Fibroblast of mammary gland (primary cell): ENCODE data around the gene ELOB.

Experiments
- DNase-seq: peaks from one replicate; pipeline ENCODE4 v3.0.0-alpha.2; 2010; ENCODE audit warnings: low read depth
- H3K4me3 ChIP-seq: 2 replicates; pipeline ENCODE4 v1.5.1; 2011; ENCODE audit warnings: low read depth, mild to moderate bottlenecking, low read length, moderate library complexity; ENCODE audit not compliant: control insufficient read depth
- TF ChIP-seq, protein P1 (sequence below): conservative IDR thresholded peaks from 2 replicates; pipeline ENCODE4 v1.5.1; 2011; ENCODE audit warnings: low read depth, low read length, inconsistent platforms; ENCODE audit not compliant: control insufficient read depth, insufficient read depth

ELOB gene

DNA sequence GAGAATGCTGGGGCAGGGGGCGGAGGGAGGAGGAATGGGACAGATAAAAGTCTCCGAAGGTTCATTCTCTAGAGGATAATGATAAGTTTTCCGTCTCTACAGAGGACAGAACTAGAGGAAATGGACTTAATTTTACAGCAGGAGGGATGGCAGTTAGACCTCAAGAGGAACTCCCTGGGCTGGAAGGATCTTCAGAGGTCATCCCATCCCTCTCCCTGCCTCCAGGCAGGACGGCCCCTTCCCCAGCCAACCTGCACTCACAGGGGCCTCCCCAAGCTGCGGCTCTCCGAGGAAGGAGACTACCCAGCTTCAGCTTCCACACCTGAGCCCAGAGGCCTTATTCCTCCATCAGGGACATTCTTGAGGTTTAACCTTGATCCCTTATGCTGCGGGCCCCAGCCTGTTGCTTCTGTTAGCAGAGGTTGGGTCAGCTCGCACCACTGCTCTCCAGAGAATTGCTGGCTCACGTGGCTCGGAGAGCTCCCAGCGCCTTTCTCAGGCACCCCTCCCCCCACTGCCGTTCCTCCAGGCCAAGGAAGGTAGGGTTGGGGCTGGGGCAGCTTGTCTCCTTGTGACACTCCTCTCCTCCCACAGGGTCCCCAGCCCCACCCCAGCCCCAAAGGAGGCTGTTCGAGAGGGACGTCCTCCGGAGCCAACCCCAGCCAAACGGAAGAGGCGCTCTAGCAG lies 8.5 kb downstream of the ELOB start:
- H3K4me3 ChIP-seq = no peak overlapping the region
- TF ChIP-seq, protein P1, sequence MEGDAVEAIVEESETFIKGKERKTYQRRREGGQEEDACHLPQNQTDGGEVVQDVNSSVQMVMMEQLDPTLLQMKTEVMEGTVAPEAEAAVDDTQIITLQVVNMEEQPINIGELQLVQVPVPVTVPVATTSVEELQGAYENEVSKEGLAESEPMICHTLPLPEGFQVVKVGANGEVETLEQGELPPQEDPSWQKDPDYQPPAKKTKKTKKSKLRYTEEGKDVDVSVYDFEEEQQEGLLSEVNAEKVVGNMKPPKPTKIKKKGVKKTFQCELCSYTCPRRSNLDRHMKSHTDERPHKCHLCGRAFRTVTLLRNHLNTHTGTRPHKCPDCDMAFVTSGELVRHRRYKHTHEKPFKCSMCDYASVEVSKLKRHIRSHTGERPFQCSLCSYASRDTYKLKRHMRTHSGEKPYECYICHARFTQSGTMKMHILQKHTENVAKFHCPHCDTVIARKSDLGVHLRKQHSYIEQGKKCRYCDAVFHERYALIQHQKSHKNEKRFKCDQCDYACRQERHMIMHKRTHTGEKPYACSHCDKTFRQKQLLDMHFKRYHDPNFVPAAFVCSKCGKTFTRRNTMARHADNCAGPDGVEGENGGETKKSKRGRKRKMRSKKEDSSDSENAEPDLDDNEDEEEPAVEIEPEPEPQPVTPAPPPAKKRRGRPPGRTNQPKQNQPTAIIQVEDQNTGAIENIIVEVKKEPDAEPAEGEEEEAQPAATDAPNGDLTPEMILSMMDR = no peak
- peak; percentile 81 for DNase-seq

DNA sequence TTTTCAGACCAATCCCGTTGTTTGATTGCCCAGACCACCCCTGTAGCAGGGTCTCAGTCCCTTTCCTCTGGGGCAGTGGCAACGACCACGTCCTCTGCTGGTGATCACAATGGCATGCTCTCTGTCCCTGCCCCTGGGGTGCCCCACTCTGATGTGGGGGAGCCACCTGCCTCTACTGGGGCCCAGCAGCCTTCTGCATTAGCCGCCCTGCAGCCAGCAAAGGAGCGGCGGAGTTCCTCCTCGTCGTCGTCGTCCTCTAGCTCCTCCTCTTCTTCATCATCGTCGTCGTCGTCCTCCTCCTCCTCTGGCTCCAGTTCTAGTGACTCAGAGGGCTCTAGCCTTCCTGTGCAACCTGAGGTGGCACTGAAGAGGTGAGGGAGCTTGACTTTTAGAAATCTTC lies 9.2 kb downstream of the ELOB start:
- no peak overlapping the region for H3K4me3 ChIP-seq
- DNase-seq = peak; percentile 78
- TF ChIP-seq, protein P1 = no peak

DNA sequence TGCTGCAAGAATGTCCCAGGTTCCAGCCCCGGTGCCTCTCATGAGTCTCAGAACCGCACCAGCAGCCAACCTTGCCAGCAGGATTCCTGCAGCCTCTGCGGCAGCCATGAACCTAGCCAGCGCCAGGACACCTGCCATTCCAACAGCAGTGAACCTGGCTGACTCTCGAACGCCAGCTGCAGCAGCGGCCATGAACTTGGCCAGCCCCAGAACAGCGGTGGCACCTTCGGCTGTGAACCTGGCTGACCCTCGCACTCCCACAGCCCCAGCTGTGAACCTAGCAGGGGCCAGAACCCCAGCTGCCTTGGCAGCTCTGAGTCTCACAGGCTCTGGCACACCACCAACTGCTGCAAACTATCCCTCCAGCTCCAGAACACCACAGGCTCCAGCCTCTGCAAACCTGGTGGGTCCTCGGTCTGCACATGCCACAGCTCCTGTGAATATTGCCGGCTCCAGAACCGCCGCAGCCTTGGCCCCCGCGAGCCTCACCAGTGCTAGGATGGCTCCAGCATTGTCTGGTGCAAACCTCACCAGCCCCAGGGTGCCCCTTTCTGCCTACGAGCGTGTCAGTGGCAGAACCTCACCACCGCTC lies 9.8 kb downstream of the ELOB start:
- TF ChIP-seq, protein P1 = no peak
- no peak overlapping the region for H3K4me3 ChIP-seq

DNA sequence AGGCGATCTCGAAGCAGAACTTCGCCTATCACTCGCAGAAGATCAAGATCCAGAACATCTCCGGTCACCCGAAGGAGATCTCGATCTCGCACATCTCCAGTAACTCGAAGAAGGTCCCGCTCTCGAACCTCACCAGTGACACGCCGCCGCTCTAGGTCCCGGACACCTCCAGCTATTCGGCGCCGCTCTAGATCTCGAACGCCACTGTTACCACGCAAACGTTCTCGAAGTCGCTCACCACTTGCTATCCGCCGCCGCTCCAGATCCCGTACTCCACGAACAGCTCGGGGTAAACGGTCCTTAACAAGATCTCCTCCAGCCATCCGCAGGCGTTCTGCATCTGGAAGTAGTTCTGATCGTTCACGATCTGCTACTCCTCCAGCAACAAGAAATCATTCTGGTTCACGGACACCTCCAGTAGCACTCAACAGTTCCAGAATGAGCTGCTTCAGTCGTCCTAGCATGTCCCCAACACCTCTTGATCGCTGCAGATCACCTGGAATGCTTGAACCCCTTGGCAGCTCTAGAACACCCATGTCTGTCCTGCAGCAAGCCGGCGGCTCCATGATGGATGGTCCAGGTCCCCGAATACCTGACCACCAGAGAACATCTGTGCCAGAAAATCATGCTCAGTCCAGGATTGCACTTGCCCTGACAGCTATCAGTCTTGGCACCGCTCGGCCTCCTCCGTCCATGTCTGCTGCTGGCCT lies 10.5 kb downstream of the ELOB start:
- no peak for DNase-seq
- H3K4me3 ChIP-seq = no peak overlapping the region
- TF ChIP-seq, protein P1 = no peak

More for the DNA sequence above, 9.8 kb downstream of the ELOB start:
- peak; percentile 35 for DNase-seq

DNA sequence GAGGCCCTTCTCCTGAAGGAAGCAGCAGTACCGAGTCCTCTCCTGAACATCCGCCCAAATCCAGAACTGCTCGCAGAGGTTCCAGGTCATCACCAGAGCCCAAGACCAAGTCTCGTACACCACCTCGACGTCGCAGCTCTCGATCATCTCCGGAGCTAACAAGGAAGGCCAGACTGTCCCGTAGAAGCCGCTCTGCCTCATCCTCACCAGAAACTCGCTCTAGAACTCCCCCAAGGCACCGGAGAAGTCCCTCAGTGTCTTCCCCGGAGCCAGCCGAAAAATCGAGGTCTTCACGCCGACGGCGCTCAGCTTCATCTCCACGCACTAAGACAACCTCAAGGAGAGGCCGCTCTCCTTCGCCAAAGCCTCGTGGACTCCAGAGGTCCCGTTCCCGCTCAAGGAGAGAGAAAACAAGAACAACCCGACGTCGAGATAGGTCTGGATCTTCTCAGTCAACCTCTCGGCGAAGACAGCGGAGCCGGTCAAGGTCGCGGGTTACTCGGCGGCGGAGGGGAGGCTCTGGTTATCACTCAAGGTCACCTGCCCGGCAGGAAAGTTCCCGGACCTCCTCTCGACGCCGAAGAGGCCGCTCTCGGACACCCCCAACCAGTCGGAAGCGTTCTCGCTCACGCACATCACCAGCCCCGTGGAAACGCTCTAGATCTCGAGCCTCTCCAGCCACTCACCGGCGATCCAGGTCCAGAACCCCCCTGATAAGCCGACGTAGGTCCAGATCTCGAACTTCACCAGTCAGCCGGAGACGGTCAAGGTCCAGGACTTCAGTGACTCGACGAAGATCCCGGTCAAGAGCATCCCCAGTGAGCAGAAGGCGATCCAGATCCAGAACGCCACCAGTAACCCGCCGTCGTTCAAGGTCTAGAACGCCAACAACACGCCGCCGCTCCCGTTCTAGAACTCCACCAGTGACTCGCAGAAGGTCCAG lies 11.3 kb downstream of the ELOB start:
- DNase-seq = no peak
- no peak overlapping the region for H3K4me3 ChIP-seq
- TF ChIP-seq, protein P1 = no peak

DNA sequence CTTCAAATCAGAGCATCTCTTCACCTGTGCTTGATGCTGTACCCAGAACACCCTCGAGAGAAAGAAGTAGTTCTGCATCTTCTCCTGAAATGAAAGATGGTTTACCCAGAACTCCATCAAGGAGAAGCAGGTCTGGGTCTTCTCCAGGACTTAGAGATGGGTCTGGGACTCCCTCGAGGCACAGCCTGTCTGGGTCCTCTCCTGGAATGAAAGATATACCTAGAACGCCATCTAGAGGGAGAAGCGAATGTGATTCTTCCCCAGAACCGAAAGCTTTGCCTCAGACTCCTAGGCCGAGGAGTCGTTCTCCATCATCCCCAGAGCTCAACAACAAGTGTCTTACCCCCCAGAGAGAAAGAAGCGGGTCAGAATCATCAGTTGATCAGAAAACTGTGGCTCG lies 12.4 kb downstream of the ELOB start:
- TF ChIP-seq, protein P1 = no peak
- no peak overlapping the region for H3K4me3 ChIP-seq
- DNase-seq = no peak
